LNCAP (cell line): ENCODE results near the gene SMIM36.

Source experiments
- TF ChIP-seq, protein P1 (sequence below): fragments of 450-650 bp; IDR thresholded peaks from 2 replicates; pipeline ENCODE4 v1.5.1; 2017; ENCODE audit warnings: mild to moderate bottlenecking

Gene SMIM36

GRCh38 chr17:55479903-55480302, 31.3 kb downstream of the SMIM36 start:
- TF ChIP-seq, protein P1, sequence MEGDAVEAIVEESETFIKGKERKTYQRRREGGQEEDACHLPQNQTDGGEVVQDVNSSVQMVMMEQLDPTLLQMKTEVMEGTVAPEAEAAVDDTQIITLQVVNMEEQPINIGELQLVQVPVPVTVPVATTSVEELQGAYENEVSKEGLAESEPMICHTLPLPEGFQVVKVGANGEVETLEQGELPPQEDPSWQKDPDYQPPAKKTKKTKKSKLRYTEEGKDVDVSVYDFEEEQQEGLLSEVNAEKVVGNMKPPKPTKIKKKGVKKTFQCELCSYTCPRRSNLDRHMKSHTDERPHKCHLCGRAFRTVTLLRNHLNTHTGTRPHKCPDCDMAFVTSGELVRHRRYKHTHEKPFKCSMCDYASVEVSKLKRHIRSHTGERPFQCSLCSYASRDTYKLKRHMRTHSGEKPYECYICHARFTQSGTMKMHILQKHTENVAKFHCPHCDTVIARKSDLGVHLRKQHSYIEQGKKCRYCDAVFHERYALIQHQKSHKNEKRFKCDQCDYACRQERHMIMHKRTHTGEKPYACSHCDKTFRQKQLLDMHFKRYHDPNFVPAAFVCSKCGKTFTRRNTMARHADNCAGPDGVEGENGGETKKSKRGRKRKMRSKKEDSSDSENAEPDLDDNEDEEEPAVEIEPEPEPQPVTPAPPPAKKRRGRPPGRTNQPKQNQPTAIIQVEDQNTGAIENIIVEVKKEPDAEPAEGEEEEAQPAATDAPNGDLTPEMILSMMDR: no peak

DNA sequence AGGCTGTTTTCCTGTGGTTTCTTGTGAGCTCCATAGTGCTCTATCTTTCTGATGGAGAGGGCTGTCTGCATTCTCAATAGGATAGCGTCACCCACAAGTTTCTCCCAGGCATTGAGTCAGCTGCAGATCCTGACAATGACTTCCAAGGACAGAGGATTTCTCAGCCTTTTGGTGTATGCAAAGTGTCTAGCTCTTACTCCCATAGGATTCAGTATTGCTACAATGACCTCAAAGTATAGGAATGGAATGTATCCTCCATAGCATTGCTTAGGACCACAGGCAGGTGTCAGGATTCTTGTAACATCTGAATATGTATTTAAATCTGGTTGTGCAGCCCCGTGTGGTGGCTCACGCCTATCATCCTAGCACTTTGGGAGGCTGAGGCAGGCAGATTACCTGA, 32.3 kb downstream of the SMIM36 start:
- TF ChIP-seq, protein P1: no peak

- TF ChIP-seq, protein P1: no peak
These were observed 44.6 kb downstream of the SMIM36 start for GRCh38 chr17:55466671-55467070.

- TF ChIP-seq, protein P1: no peak
These were observed 47.7 kb downstream of the SMIM36 start for GRCh38 chr17:55463600-55463999.

DNA sequence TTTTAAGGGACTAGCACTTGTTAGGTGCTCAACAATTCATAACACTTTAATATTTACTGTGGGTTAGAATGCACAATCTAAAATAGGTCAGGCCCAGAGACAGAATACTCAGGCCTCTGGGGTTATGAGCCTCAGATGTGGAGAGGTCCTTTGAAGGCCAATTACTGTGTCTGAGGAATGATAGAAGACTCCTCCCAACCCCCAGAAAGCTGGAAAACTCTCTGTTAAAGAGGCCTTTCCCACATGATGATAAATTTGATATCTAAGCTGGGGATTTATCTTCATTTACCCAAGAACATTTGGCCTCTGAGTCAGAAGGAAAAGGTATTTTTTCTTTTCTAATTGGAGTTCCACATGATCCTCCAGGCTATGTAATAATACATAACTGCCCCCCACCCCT, 48.5 kb downstream of the SMIM36 start:
- TF ChIP-seq, protein P1: no peak

GRCh38 chr17:55462234-55462633, 49.0 kb downstream of the SMIM36 start:
- TF ChIP-seq, protein P1: no peak

DNA sequence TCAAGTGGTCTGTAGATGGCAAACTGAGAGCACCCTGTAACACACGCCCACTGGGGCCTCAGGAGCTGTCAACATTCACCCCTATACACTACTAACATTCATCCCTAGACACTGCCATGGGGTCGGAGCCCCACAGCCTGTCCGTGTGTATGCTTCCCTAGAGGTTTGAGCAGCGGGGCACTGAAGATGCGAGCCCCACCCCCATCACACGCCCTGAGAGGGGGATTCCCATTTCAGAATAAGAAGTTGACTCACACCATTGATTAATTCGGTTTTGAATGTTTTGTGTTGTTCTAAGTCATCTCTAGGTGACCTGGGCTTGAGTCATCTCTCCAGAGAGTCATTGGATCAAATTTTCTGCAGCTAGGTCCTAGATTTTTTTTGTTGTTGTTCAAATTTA, 52.3 kb downstream of the SMIM36 start:
- TF ChIP-seq, protein P1: no peak

GRCh38 chr17:55458287-55458900, 52.9 kb downstream of the SMIM36 start:
- TF ChIP-seq, protein P1: no peak
